HL-60 (cell line): Measurements from ENCODE around the gene CCL17.

Experiments
- CTCF ChIP-seq: IDR thresholded peaks from one replicate; pipeline ENCODE4 v1.5.1; 2011; ENCODE audit warnings: low read length, control low read depth, inconsistent platforms; ENCODE audit not compliant: insufficient read depth
- POLR2AphosphoS5 ChIP-seq: IDR thresholded peaks from 2 replicates; pipeline ENCODE4 v1.6.1; 2012; ENCODE audit warnings: low read depth
- TF ChIP-seq, protein P1 (sequence below): IDR thresholded peaks from 2 replicates; pipeline ENCODE4 v1.6.1; 2012; ENCODE audit warnings: low read depth; ENCODE audit not compliant: insufficient replicate concordance

DNA sequence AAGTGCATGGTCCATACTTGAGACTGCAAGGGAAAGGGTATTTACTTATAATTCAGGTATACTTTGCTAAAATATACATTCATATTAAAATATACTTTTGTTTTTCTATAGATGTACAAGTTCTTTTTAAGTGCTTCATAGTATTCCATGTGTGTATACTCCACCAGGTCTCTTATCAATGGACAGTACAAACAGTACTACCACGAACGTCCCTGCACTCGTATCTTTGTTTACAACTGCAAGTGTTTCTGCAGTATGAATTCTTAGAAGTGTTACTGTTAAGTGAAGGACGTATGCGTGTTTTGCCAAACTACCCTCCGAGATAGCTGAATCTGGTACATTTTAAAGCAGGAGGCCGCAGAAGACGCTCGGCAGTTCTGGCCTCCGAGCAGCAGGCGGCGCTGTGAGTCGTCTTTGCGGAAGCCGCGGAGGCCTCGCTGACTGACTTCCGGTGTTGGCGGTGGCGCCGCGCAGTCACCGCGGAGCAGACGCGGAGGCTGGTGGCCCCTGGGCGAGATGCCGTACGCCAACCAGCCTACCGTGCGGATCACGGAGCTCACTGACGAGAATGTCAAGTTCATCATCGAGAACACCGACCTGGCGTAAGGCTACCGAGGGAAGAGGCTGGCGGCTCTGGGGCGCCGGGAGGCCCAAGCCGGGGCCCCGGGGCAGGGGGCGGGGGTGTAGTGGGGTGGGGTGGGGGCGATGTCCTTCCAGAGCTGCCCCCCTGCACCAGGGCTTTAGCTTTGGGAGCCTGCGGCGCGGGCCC is 57.8 kb downstream of the CCL17 start, which contains the start of gene POLR2C:
- TF ChIP-seq CTCF = peak; percentile 96
- peak; percentile 99 for TF ChIP-seq POLR2AphosphoS5
- TF ChIP-seq, protein P1, sequence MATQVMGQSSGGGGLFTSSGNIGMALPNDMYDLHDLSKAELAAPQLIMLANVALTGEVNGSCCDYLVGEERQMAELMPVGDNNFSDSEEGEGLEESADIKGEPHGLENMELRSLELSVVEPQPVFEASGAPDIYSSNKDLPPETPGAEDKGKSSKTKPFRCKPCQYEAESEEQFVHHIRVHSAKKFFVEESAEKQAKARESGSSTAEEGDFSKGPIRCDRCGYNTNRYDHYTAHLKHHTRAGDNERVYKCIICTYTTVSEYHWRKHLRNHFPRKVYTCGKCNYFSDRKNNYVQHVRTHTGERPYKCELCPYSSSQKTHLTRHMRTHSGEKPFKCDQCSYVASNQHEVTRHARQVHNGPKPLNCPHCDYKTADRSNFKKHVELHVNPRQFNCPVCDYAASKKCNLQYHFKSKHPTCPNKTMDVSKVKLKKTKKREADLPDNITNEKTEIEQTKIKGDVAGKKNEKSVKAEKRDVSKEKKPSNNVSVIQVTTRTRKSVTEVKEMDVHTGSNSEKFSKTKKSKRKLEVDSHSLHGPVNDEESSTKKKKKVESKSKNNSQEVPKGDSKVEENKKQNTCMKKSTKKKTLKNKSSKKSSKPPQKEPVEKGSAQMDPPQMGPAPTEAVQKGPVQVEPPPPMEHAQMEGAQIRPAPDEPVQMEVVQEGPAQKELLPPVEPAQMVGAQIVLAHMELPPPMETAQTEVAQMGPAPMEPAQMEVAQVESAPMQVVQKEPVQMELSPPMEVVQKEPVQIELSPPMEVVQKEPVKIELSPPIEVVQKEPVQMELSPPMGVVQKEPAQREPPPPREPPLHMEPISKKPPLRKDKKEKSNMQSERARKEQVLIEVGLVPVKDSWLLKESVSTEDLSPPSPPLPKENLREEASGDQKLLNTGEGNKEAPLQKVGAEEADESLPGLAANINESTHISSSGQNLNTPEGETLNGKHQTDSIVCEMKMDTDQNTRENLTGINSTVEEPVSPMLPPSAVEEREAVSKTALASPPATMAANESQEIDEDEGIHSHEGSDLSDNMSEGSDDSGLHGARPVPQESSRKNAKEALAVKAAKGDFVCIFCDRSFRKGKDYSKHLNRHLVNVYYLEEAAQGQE = peak; percentile 28
